B cell (primary cell): Measurements from ENCODE around the gene RUVBL2. TPM values are rescaled to one million over a fixed set of nuclear protein-coding genes. Genes with fewer than 3 reads are reported as not detected.
"Not testable (repeated sequence)": the region's sequence is repeated elsewhere in the genome, so short reads cannot be mapped to it uniquely, and the experiment has no call there.

Source experiments
- ATAC-seq: fragments of 200-7000 bp; cut with Tn5 transposase; one replicate; pipeline ENCODE4 v1.10.0; 2021; ENCODE audit warnings: low read depth, mild to moderate bottlenecking, moderate number of reproducible peaks, moderate library complexity
- CTCF ChIA-PET: fragments of 350-600 bp; sonication (Branson Sonifier 250); formaldehyde crosslinking; loops from one replicate; lab custom pipeline; 2021; ENCODE audit warnings: antibody characterized with exemption, inconsistent platforms; lab: Charles Lee
- POLR2A ChIA-PET: fragments of 350-600 bp; sonication (Branson Sonifier 250); formaldehyde crosslinking; loops from one replicate; lab custom pipeline; 2021; ENCODE audit warnings: antibody characterized with exemption; lab: Charles Lee
- DNase-seq: peaks from one replicate; pipeline ENCODE4 v3.0.0; 2013
- H2AFZ ChIP-seq: 2 replicates; pipeline ENCODE4 v1.6.1; 2012; ENCODE audit warnings: mild to moderate bottlenecking, low read depth, low read length; ENCODE audit not compliant: insufficient read depth, poor library complexity, severe bottlenecking
- H3K27ac ChIP-seq, 2 donors: 1 replicate in 1 of 2; 2 replicates in 1 of 2; pipeline ENCODE4 v1.5.1; 2012 to 2013; ENCODE audit warnings: low read length in 2 of 2, mild to moderate bottlenecking in 2 of 2, moderate library complexity in 1 of 2
- H3K27me3 ChIP-seq, 4 experiments: fragments of 200-600 bp in 1 of 4; sonication (generic) in 1 of 4; replicated peaks in 1 of 4; 1 replicate in 2 of 4; 2 replicates in 2 of 4; pipeline versions ENCODE4 v1.6.1 to v1.7.0; 2013 to 2016; ENCODE audit warnings: low read length in 3 of 4, mild to moderate bottlenecking in 2 of 4, mixed read lengths in 1 of 4, moderate library complexity in 1 of 4; ENCODE audit not compliant: insufficient read depth in 4 of 4, control insufficient read depth in 3 of 4; ENCODE audit errors: control extremely low read depth in 1 of 4
- H3K36me3 ChIP-seq, 2 experiments: replicated peaks in 1 of 2; 1 replicate in 1 of 2; 2 replicates in 1 of 2; pipeline versions ENCODE4 v1.6.1 to v1.7.1; 2013; ENCODE audit warnings: low read length in 1 of 2; ENCODE audit not compliant: insufficient read depth in 2 of 2, control insufficient read depth in 1 of 2; ENCODE audit errors: control extremely low read depth in 1 of 2, extremely low read depth in 1 of 2
- H3K4me1 ChIP-seq, 2 donors: fragments of 200-600 bp in 1 of 2; sonication (generic) in 1 of 2; 1 replicate in 1 of 2; 2 replicates in 1 of 2; pipeline versions ENCODE4 v1.5.1 to v1.6.1; 2013 to 2017; ENCODE audit warnings: low read length in 2 of 2; ENCODE audit not compliant: control insufficient read depth in 2 of 2, insufficient read depth in 2 of 2
- H3K4me2 ChIP-seq: replicated peaks from 2 replicates; pipeline ENCODE3; 2012; ENCODE audit warnings: mild to moderate bottlenecking, low read depth, low read length; ENCODE audit not compliant: poor library complexity, severe bottlenecking
- H3K4me3 ChIP-seq, 5 experiments: fragments of 200-600 bp in 1 of 5; sonication (generic) in 1 of 5; 1 replicate in 3 of 5; 2 replicates in 2 of 5; pipeline versions ENCODE4 v1.5.1 to v1.7.0; 2011 to 2016; ENCODE audit warnings: low read length in 4 of 5, mild to moderate bottlenecking in 4 of 5, low read depth in 2 of 5, control low read depth in 1 of 5, moderate library complexity in 1 of 5; ENCODE audit not compliant: insufficient read depth in 1 of 5; ENCODE audit errors: control extremely low read depth in 1 of 5, extremely low read depth in 1 of 5
- H3K79me2 ChIP-seq: fragments of 200-600 bp; sonication (generic); one replicate; pipeline ENCODE4 v1.6.0; 2016; ENCODE audit warnings: low read length; ENCODE audit not compliant: control insufficient read depth, insufficient read depth
- H3K9ac ChIP-seq: fragments of 200-600 bp; sonication (generic); 2 replicates; pipeline ENCODE4 v1.6.1; 2017; ENCODE audit warnings: mild to moderate bottlenecking, low read length, moderate library complexity
- H3K9me3 ChIP-seq, 3 donors: one replicate each; pipeline versions ENCODE4 v1.6.1 to v1.7.1; 2013; ENCODE audit warnings: low read length in 2 of 3; ENCODE audit not compliant: control insufficient read depth in 2 of 3, insufficient read depth in 1 of 3; ENCODE audit errors: control extremely low read depth in 1 of 3
- H4K20me1 ChIP-seq: 2 replicates; pipeline ENCODE4 v1.6.0; 2012; ENCODE audit warnings: mild to moderate bottlenecking, low read length; ENCODE audit not compliant: insufficient read depth, control insufficient read depth, poor library complexity, severe bottlenecking
- H3K27ac Mint-ChIP-seq: one replicate; pipeline ENCODE4 v1.8.0; 2021; ENCODE audit warnings: mixed read lengths
- H3K27me3 Mint-ChIP-seq: one replicate; pipeline ENCODE4 v1.8.0; 2021; ENCODE audit warnings: mixed read lengths
- H3K4me1 Mint-ChIP-seq: one replicate; pipeline ENCODE4 v1.8.0; 2021; ENCODE audit warnings: mixed read lengths
- H3K4me3 Mint-ChIP-seq: one replicate; pipeline ENCODE4 v1.8.0; 2021; ENCODE audit warnings: mixed read lengths
- H3K9me3 Mint-ChIP-seq: one replicate; pipeline ENCODE4 v1.8.0; 2022; ENCODE audit warnings: mixed read lengths; ENCODE audit not compliant: insufficient read depth
- CTCF ChIP-seq: fragments of 200-600 bp; IDR thresholded peaks from one replicate; pipeline ENCODE4 v1.8.0; 2022; ENCODE audit warnings: antibody characterized with exemption, mild to moderate bottlenecking
- EZH2 ChIP-seq: IDR thresholded peaks from 2 replicates; pipeline ENCODE4 v1.6.1; 2012; ENCODE audit warnings: borderline replicate concordance, low read depth, mild to moderate bottlenecking, moderate library complexity, low read length; ENCODE audit not compliant: insufficient read depth, poor library complexity, severe bottlenecking
- WGBS: methylation state at CpG from one replicate; pipeline ENCODE4 v1.1.5; 2013; ENCODE audit warnings: missing lambda C conversion rate; ENCODE audit not compliant: insufficient coverage; 5-methylcytosine and 5-hydroxymethylcytosine counted together
- intact Hi-C: fragments of 100-400 bp; cut with micrococcal nuclease; formaldehyde crosslinking; loops from one replicate; pipeline ENCODE4 v1.10.0; 2022
- polyA plus RNA-seq: library from polyadenylated mRNA; depleted of rRNA; stranded (reverse); fragments of >200 nt; gene quantifications from 2 replicates; pipeline ENCODE4 v1.2.3, GENCODE V29; 2012
- total RNA-seq, 2 donors: library from RNA; stranded (reverse); fragments of 120-200 nt in 1 of 2; gene quantifications; 1 replicate in 1 of 2; 2 replicates in 1 of 2; pipeline versions ENCODE4 v1.2.3 to v1.2.4, GENCODE V29; 2013 to 2022

The RUVBL2 gene
- total and polyA plus RNA-seq, 2 donors (not counting 1 experiment from before 2014, with no cell fraction given), result 36.1 to 57.4 TPM

- intact Hi-C loops, H3K9me3 ChIP-seq, H3K27ac ChIP-seq, H3K4me2 ChIP-seq, H2AFZ ChIP-seq, H3K79me2 ChIP-seq, H4K20me1 ChIP-seq, H3K36me3 ChIP-seq, DNase-seq, POLR2A ChIA-PET, H3K9ac ChIP-seq, H3K4me3 Mint-ChIP-seq, CTCF ChIA-PET, H3K4me3 ChIP-seq, H3K9me3 Mint-ChIP-seq, H3K4me1 ChIP-seq, H3K27ac Mint-ChIP-seq, ATAC-seq, H3K4me1 Mint-ChIP-seq, H3K27me3 ChIP-seq: not testable (repeated sequence)
- H3K27me3 Mint-ChIP-seq, result peaks cover 12% of the 10 kb centered on the region
- WGBS, result no CpG with 5 or more reads among the region's 9 CpGs
Measured at GRCh38 chr19:49039736-49040135, 46.0 kb downstream of the RUVBL2 start.

DNA sequence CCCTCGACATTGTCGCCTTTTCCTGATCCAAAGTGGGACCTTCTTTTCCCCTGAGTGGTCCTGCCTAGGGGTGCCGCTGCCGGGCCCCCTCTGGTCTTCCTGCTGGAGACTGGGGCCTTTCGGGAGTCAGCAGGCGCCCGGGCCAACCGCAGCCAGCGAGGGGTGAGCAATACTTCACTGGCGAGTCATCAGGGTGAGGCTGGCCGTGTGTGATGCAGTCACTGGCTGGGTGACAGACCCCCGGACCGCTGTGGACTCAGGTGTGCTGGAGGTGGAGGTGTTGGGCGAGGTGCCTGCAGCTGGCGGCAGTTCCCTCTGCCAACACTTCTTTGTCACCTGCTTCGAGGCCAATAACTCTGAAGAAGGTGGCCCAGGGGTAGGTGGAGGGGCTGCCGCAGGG is 48.5 kb downstream of the RUVBL2 start:
- Histone ChIP-seq H4K20me1 (no peaks in the 10 kb centered on the region), H3K27me3 (no peaks in the 10 kb centered on the region), H3K4me3 (no peak overlapping the region), H3K27ac (no peak overlapping the region), H3K4me2 (no peak overlapping the region), H3K9ac (no peak overlapping the region), H3K9me3 (no peaks in the 10 kb centered on the region), H3K79me2 (no peaks in the 10 kb centered on the region), H3K4me1 (no peaks in the 10 kb centered on the region), H2AFZ (no peak overlapping the region), H3K36me3 (no peaks in the 10 kb centered on the region)
- peaks cover 9% of the 10 kb centered on the region for H3K27me3 Mint-ChIP-seq
- no peak overlapping the region for H3K4me3 Mint-ChIP-seq
- no peak overlapping the region for H3K27ac Mint-ChIP-seq
- intact Hi-C loops, result no loop called here
- no peak for TF ChIP-seq EZH2
- no peak for TF ChIP-seq CTCF
- no peaks in the 10 kb centered on the region for H3K4me1 Mint-ChIP-seq
- no peaks in the 10 kb centered on the region for H3K9me3 Mint-ChIP-seq
- no peak for DNase-seq
- POLR2A ChIA-PET, result no interaction called here
- ATAC-seq, result no peak
- CTCF ChIA-PET, result no interaction called here
- 94% methylated on average over 15 of the region's 17 CpGs for WGBS

GRCh38 chr19:49042666-49043065 is 49.0 kb downstream of the RUVBL2 start:
- H3K36me3 ChIP-seq, H3K9me3 Mint-ChIP-seq, H3K9ac ChIP-seq, H3K4me2 ChIP-seq, DNase-seq, H4K20me1 ChIP-seq, H3K4me3 ChIP-seq, H3K4me3 Mint-ChIP-seq, intact Hi-C loops, H3K27me3 Mint-ChIP-seq, ATAC-seq, CTCF ChIA-PET, H3K79me2 ChIP-seq, H3K4me1 Mint-ChIP-seq, H2AFZ ChIP-seq, POLR2A ChIA-PET, H3K4me1 ChIP-seq, H3K27ac Mint-ChIP-seq, H3K27ac ChIP-seq, H3K9me3 ChIP-seq, H3K27me3 ChIP-seq: not testable (repeated sequence)
- no CpG with 5 or more reads among the region's 4 CpGs for WGBS
